PC-9 (cell line): ENCODE data around the gene SCLY. TPM values are rescaled to one million over a fixed set of nuclear protein-coding genes. Genes with fewer than 3 reads are reported as not detected.

Experiments used
- BruUV-seq: library from RNA; stranded (reverse); fragments of 400-500 nt; replicated peaks from 2 replicates; lab custom pipeline; 2021; lab: Mats Ljungman, UMichigan
- CTCF ChIA-PET: fragments of 300-600 bp; sonication (Branson Sonifier 250); formaldehyde crosslinking; loops from one replicate; lab custom pipeline; 2022; ENCODE audit warnings: antibody characterized with exemption; lab: Charles Lee
- POLR2A ChIA-PET: fragments of 300-600 bp; sonication (Branson Sonifier 250); formaldehyde crosslinking; loops from one replicate; lab custom pipeline; 2022; ENCODE audit warnings: antibody characterized with exemption; ENCODE audit not compliant: unreplicated experiment; lab: Charles Lee
- DNase-seq, 2 experiments: peaks; one replicate each; pipeline versions ENCODE4 v3.0.0 to v3.0.0-alpha.2; 2015 to 2022; ENCODE audit warnings: mixed read lengths in 1 of 2
- H2AFZ ChIP-seq: fragments of 200-600 bp; sonication (generic); 2 replicates; pipeline ENCODE4 v1.8.1; 2017; ENCODE audit warnings: antibody characterized with exemption
- H3F3A ChIP-seq: fragments of 200-600 bp; sonication (generic); 2 replicates; pipeline ENCODE4 v1.8.1; 2017; ENCODE audit warnings: antibody characterized with exemption, mild to moderate bottlenecking, low read depth; ENCODE audit not compliant: insufficient read depth
- H3K27ac ChIP-seq: fragments of 200-600 bp; sonication (generic); 2 replicates; pipeline ENCODE4 v1.6.1; 2016; ENCODE audit warnings: mixed run types
- H3K27me3 ChIP-seq: fragments of 200-600 bp; sonication (generic); 2 replicates; pipeline ENCODE4 v1.6.1; 2016; ENCODE audit warnings: low read depth, mixed run types; ENCODE audit not compliant: insufficient read depth
- H3K36me3 ChIP-seq: fragments of 200-600 bp; sonication (generic); 2 replicates; pipeline ENCODE4 v1.6.1; 2016; ENCODE audit warnings: low read depth, mixed run types
- H3K4me1 ChIP-seq: fragments of 200-600 bp; sonication (generic); replicated peaks from 2 replicates; pipeline ENCODE4 v1.6.1; 2016; ENCODE audit warnings: mixed run types; ENCODE audit not compliant: insufficient read depth
- H3K4me2 ChIP-seq: fragments of 200-600 bp; sonication (generic); 2 replicates; pipeline ENCODE4 v1.6.1; 2017; ENCODE audit warnings: mixed run types
- H3K4me3 ChIP-seq: fragments of 200-600 bp; sonication (generic); 2 replicates; pipeline ENCODE4 v1.6.1; 2016; ENCODE audit warnings: mixed run types
- H3K79me2 ChIP-seq: fragments of 200-600 bp; sonication (generic); 2 replicates; pipeline ENCODE4 v1.6.1; 2017; ENCODE audit warnings: low read depth, mixed run types
- H3K9me2 ChIP-seq: fragments of 200-600 bp; sonication (generic); 2 replicates; pipeline ENCODE4 v1.8.1; 2017; ENCODE audit warnings: mild to moderate bottlenecking; ENCODE audit not compliant: insufficient read depth
- H3K9me3 ChIP-seq: fragments of 200-600 bp; sonication (generic); 2 replicates; pipeline ENCODE4 v1.8.1; 2016; ENCODE audit warnings: low read depth; ENCODE audit not compliant: insufficient read depth
- H4K20me1 ChIP-seq: fragments of 200-600 bp; sonication (generic); 2 replicates; pipeline ENCODE4 v1.8.1; 2017; ENCODE audit not compliant: insufficient read depth
- EZH2 ChIP-seq: fragments of 200-600 bp; sonication (generic); IDR thresholded peaks from 2 replicates; pipeline ENCODE4 v1.8.0; 2017; ENCODE audit warnings: antibody characterized with exemption, low read depth
- intact Hi-C: fragments of 100-400 bp; cut with micrococcal nuclease; formaldehyde crosslinking; loops from one replicate; pipeline ENCODE4 v1.10.0; 2022; ENCODE audit not compliant: unreplicated experiment
- total RNA-seq: library from RNA; stranded (reverse); gene quantifications from 2 replicates; pipeline ENCODE4 v1.2.3, GENCODE V29; 2021
- TF ChIP-seq, protein P1 (sequence below): fragments of 200-600 bp; sonication (generic); conservative IDR thresholded peaks from 2 replicates; pipeline ENCODE4 v1.6.1; 2017; ENCODE audit warnings: mixed run types, antibody characterized with exemption, mild to moderate bottlenecking, moderate library complexity

SCLY gene
- total RNA-seq, 1 experiment from 2014 or later = 40.0 TPM

GRCh38 chr2:238027058-238027457, 33.7 kb upstream of the SCLY start:
- DNase-seq = no peak
- Histone ChIP-seq H3K79me2 (peaks cover 4% of the 10 kb centered on the region; the same call in 1 of the 2 replicates), H3K9me2 (no peaks in the 10 kb centered on the region), H3F3A (peaks cover 5% of the 10 kb centered on the region; the same call in 1 of the 2 replicates), H3K36me3 (peaks cover 10% of the 10 kb centered on the region; the same call in 1 of the 2 replicates), H2AFZ (no peak overlapping the region), H3K4me2 (no peak overlapping the region), H4K20me1 (peaks cover 3% of the 10 kb centered on the region; the same call in 1 of the 2 replicates), H3K4me3 (no peak overlapping the region), H3K27me3 (no peaks in the 10 kb centered on the region), H3K4me1 (no peaks in the 10 kb centered on the region), H3K9me3 (no peaks in the 10 kb centered on the region), H3K27ac (no peak overlapping the region)
- no peak for TF ChIP-seq EZH2
- TF ChIP-seq, protein P1, sequence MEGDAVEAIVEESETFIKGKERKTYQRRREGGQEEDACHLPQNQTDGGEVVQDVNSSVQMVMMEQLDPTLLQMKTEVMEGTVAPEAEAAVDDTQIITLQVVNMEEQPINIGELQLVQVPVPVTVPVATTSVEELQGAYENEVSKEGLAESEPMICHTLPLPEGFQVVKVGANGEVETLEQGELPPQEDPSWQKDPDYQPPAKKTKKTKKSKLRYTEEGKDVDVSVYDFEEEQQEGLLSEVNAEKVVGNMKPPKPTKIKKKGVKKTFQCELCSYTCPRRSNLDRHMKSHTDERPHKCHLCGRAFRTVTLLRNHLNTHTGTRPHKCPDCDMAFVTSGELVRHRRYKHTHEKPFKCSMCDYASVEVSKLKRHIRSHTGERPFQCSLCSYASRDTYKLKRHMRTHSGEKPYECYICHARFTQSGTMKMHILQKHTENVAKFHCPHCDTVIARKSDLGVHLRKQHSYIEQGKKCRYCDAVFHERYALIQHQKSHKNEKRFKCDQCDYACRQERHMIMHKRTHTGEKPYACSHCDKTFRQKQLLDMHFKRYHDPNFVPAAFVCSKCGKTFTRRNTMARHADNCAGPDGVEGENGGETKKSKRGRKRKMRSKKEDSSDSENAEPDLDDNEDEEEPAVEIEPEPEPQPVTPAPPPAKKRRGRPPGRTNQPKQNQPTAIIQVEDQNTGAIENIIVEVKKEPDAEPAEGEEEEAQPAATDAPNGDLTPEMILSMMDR = no peak
- ChIA-PET POLR2A (no interaction called here), CTCF (no interaction called here)
- BruUV-seq = no TSS peak
- intact Hi-C loops = no loop called here

DNA sequence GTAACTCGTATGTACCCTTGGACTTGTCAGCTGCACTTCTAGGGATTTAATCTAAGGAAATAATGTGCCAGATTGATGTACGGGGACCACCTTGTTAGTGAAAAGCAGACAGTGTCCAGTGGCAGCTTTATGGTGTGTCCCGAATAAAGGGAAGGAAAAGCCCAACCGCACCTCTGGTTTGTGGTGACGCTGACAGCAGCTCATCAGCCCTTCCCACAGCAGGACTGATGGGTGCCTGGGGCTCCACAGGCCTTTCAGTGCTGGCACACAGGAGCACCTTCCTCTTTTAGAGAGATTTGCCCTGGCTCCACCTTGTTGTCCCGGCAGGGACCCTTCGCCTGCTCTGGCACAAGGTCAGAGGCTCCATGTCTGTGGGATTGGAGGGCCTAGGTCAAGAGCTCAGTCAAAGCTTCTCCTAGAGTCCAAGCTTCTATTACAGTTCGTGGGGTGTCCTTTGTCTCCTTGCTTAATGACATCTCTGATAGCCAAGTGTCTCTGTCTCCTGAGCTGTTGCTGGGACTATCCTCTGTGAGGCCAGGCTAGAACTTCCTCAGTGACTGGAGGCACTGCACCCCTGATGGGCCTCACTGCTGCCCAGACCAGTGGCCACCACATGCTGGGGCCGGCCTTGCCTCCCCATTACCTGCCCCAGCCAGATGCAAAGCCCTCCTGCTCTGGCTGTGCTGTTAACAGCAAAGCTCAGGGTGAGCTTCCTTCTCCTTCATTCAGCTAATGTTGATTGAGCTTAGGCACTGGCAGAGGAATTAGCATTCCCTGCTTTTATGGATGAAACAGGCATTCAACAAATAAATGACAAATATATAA, 33.0 kb upstream of the SCLY start:
- H3K9me3 ChIP-seq = no peaks in the 10 kb centered on the region
- no peak for TF ChIP-seq EZH2
- TF ChIP-seq, protein P1 = no peak
- intact Hi-C loops = no loop called here
- ChIA-PET POLR2A (no interaction called here), CTCF (no interaction called here)
- H3K4me1 ChIP-seq = no peaks in the 10 kb centered on the region
- H4K20me1 ChIP-seq = 0 out of 2 replicates have a peak, but pooled peaks cover 3% of the 10 kb centered on the region
- H3K9me2 ChIP-seq = no peaks in the 10 kb centered on the region
- no peak overlapping the region for H3K27ac ChIP-seq
- H3K36me3 ChIP-seq = peaks cover 13% of the 10 kb centered on the region; the same call in 1 of the 2 replicates
- BruUV-seq = no TSS peak
- H3K4me2 ChIP-seq = no peak overlapping the region
- peaks cover 5% of the 10 kb centered on the region; the same call in 1 of the 2 replicates for H3F3A ChIP-seq
- no peak for DNase-seq
- no peaks in the 10 kb centered on the region for H3K27me3 ChIP-seq
- H3K79me2 ChIP-seq = no peaks in the 10 kb centered on the region
- no peak overlapping the region for H2AFZ ChIP-seq
- no peak overlapping the region for H3K4me3 ChIP-seq

- no peak overlapping the region for H3K4me2 ChIP-seq
- no peak for TF ChIP-seq EZH2
- TF ChIP-seq, protein P1 = no peak
- H3K4me3 ChIP-seq = no peak overlapping the region
- H3K27me3 ChIP-seq = no peaks in the 10 kb centered on the region
- H4K20me1 ChIP-seq = no peaks in the 10 kb centered on the region
- H3K79me2 ChIP-seq = no peaks in the 10 kb centered on the region
- H3K27ac ChIP-seq = no peak overlapping the region
- no peak for DNase-seq
- BruUV-seq = no TSS peak
- ChIA-PET POLR2A (interaction anchor here (0.7 kb wide), 1 partner anchor 48 kb away, joined by 3 read pairs; no protein-coding TSS in a partner anchor), CTCF (no interaction called here)
- H3K4me1 ChIP-seq = no peaks in the 10 kb centered on the region
- intact Hi-C loops = no loop called here
- H2AFZ ChIP-seq = no peak overlapping the region
- no peaks in the 10 kb centered on the region for H3K9me3 ChIP-seq
- peaks cover 5% of the 10 kb centered on the region; the same call in 1 of the 2 replicates for H3F3A ChIP-seq
- peaks cover 19% of the 10 kb centered on the region for H3K36me3 ChIP-seq
- H3K9me2 ChIP-seq = no peaks in the 10 kb centered on the region
Observed at GRCh38 chr2:238029853-238030252, 30.9 kb upstream of the SCLY start.
